RPMI7951 (cell line): Measurements from ENCODE around the gene KCNH2. TPM values are rescaled to one million over a fixed set of nuclear protein-coding genes. Genes with fewer than 3 reads are reported as not detected.

Source experiments
- DNase-seq: peaks from one replicate; pipeline ENCODE4 v3.0.0-alpha.2; 2012; ENCODE audit warnings: low read depth
- total RNA-seq: library from RNA; depleted of rRNA; stranded (reverse); fragments of >200 nt; shearing (Covaris generic); gene quantifications from 2 replicates; pipeline ENCODE4 v1.2.3, GENCODE V29; 2014

The KCNH2 gene
- total RNA-seq, 1 experiment from 2014 or later = not detected

GRCh38 chr7:150996376-150997074 is 18.4 kb upstream of the KCNH2 start:
- no peak for DNase-seq

GRCh38 chr7:150994838-150995510 is 16.9 kb upstream of the KCNH2 start:
- no peak for DNase-seq

GRCh38 chr7:150994141-150994837 is 16.2 kb upstream of the KCNH2 start:
- DNase-seq = no peak

- no peak for DNase-seq
Measured at GRCh38 chr7:150993511-150993910, 15.4 kb upstream of the KCNH2 start.

GRCh38 chr7:150992833-150993302 is 14.7 kb upstream of the KCNH2 start:
- DNase-seq = peak; percentile 25

- DNase-seq = peak; percentile 16
Measured at GRCh38 chr7:150992051-150992640, 14.0 kb upstream of the KCNH2 start.

- DNase-seq = no peak
Measured at GRCh38 chr7:150990416-150991186, 12.5 kb upstream of the KCNH2 start, which contains the start of gene NOS3. TSS of gene NOS3 (plus strand) at chr7:150991017. CDS start at chr7:150993804, 2,787 bp downstream.

GRCh38 chr7:150989456-150989855 is 11.3 kb upstream of the KCNH2 start:
- no peak for DNase-seq

GRCh38 chr7:150988230-150989226 is 10.4 kb upstream of the KCNH2 start:
- peak; percentile 31 for DNase-seq

GRCh38 chr7:150986556-150986955 is 8.4 kb upstream of the KCNH2 start:
- no peak for DNase-seq

- DNase-seq = peak; percentile 44
Measured at GRCh38 chr7:150986099-150986512, 8.0 kb upstream of the KCNH2 start.

GRCh38 chr7:150983893-150984368 is 5.8 kb upstream of the KCNH2 start:
- DNase-seq = peak; percentile 22

GRCh38 chr7:150982351-150982750 is 4.2 kb upstream of the KCNH2 start:
- DNase-seq = no peak

- no peak for DNase-seq
Measured at GRCh38 chr7:150981644-150982043, 3.5 kb upstream of the KCNH2 start.

- no peak for DNase-seq
Measured at GRCh38 chr7:150980663-150981062, 2.5 kb upstream of the KCNH2 start.

- DNase-seq = no peak
Measured at GRCh38 chr7:150979713-150980390, 1.7 kb upstream of the KCNH2 start.

GRCh38 chr7:150977382-150978125 is 567 bp downstream of the KCNH2 start:
- no peak for DNase-seq

GRCh38 chr7:150976529-150977381 is 1.4 kb downstream of the KCNH2 start:
- no peak for DNase-seq
